Amniotic epithelial cell (primary cell): Measurements from ENCODE around the gene LPIN1.

ENCODE experiments used
- DNase-seq: peaks from one replicate; pipeline ENCODE4 v3.0.0-alpha.2; 2010; ENCODE audit warnings: low read depth

LPIN1 gene

DNA sequence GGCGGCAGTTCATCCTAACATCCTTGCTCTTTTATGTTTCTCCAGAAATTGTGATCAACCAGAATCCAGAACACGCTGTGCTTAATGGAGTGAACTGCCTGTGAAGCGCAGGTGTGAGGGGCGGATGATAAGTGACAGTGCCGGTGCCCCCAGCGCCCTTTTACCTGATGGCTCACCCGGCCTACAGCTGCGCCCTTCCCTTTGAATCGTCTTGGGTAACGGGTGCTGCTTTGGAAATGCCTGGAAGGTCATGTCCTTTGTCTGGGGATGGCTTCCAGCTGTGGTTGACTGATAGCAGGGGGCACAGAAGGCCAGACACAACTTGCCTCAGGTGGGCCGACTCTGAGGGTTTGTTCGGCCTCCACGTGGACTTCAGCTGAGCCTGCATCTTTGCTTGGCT is 119.4 kb downstream of the LPIN1 start:
- DNase-seq: no peak

DNA sequence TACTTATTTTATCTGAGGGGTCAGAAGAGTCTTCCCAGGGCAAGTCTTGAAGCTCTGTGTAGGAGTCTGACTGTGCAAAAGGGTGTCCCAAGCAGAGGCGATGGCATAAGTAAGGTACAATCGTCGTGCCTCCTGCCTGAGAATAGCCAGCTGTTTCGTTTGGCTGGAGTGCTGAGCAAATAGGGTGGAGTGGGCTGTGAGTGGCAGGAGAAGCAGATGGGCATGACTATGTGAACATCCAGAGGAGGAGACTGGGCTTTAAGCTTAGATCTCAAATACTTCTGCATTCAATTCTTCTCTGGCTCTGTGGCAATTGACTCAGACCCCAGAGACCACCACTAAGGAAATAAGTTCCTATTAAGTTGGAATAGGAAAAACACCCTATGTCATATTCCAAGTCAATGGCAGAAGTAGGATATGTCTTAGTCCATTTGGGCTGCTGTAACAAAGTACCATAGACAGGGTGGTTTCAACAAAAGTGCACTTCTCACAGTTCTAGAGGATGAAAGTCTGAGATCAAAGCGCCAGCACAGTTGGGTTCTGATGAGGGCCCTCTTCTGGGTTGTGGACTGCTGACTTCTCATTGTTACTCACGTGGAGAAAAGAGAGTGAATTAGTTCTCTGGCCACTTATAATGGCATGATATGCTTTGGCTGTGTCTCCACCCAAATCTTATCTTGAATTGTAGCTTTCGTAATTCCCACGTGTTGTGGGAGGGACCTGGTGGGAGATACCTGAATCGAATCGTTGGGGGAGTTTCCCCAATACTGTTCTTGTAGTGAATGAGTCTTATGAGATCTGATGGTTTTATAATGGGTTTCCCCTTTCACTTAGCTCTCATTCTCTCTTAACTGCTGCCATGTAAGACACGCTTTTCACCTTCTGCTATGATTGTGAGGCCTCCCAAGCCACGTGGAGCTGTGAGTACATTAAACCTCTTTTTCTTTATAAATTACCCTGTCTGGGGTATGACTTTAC is 120.2 kb downstream of the LPIN1 start:
- no peak for DNase-seq

DNA sequence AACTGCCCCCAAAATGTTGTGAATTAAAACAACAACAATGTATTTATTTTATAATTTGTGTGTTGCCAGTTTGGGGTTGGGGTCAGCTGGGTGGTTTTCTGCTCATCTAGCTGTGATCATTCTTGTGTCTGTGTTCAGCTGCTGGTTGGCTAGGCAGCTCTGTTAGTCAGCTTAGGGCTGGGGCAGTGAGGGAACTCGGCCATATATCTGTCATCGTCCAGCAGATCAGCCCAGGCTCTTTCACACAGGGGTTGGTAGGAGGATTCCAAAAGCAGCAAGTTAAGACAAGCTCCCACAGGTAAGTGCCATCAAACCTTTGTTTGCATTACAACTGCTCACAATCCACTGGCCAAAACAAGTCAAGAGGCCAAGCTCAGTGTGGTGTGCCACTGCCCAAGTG is 121.5 kb downstream of the LPIN1 start:
- no peak for DNase-seq

DNA sequence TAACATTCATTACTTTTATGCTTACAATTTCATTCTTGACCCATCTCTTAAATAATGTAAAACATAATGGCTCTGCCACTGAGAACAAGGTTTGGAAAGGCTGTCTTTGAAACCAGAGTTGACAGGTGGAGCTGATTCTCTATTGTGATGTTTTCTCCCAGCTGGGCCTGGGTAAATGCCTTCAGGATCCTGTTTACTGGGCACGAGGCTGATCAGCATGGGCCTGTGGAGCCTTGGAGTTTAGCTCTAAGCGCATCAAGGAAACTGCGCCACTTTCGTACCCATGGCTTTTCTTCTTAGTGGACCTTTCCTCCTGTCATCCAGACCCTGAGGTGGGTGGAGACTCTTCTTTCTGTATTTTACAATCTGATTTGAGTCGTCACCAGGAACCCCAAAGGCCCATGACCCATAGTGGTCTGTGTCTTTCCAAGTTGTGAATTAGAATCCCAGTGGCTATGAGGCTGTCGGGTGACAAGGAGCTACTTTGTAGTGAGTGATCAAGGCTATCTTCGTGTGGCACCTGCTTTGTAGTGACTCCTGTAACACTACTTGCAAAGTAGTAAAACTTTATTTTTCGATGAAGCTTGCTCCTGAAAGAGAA is 123.1 kb downstream of the LPIN1 start:
- DNase-seq: no peak

DNA sequence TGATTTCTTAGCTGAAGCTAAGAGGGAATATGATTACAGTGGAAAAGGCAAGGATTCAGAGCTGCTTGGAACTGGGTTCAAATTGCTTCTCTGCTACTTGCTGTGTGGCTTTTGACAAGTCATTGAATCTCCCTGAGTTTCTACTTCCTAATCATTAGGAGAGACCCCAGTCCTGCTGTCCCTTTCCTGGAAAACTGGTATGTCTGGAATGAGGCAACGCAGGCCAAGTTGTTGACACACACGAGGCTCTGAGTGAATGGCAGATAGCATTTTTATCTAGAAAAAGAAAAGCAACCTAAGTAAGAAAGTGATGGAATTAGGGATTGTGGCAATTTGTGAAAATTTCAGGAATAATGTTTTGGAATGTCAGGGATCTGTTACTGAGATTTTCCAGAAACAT is 123.6 kb downstream of the LPIN1 start:
- DNase-seq: no peak

DNA sequence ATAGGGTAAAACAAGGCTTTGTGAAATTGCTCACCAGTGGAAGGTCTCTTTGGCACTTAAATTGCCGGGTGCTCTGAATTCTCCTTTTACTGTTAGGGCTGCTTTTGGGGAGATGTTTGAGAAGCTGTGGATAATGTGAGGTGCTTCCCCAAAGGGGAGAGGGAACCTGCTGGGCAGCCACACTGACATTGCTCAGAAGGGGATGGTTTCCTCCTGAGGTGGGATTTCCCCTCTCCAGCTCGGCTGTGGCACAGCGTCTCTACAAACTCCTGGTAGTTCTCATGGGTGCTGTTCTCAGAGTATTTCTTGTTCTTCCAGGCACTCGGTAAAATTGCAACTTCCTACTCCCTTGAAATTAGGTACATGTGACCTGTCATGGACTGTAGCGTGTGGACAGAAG is 124.2 kb downstream of the LPIN1 start:
- no peak for DNase-seq

DNA sequence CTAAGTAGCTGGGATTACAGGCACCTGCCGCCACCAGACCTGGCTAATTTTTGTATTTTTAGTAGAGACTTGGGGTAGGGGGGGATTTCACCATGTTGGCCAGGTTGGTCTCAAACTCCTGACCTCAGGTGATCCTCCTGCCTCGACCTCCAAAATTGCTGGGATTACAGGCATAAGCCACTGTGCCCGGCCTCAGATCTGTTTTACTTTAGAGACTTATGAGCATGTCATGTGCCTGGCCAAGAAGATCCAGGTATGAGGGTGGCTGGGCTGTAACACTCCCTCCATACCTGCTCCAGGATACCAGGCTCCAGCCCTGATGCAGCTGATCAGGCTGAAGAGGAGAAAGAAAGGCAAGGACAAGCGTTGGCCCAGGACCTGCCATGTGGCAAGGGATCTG is 125.0 kb downstream of the LPIN1 start:
- DNase-seq: no peak

DNA sequence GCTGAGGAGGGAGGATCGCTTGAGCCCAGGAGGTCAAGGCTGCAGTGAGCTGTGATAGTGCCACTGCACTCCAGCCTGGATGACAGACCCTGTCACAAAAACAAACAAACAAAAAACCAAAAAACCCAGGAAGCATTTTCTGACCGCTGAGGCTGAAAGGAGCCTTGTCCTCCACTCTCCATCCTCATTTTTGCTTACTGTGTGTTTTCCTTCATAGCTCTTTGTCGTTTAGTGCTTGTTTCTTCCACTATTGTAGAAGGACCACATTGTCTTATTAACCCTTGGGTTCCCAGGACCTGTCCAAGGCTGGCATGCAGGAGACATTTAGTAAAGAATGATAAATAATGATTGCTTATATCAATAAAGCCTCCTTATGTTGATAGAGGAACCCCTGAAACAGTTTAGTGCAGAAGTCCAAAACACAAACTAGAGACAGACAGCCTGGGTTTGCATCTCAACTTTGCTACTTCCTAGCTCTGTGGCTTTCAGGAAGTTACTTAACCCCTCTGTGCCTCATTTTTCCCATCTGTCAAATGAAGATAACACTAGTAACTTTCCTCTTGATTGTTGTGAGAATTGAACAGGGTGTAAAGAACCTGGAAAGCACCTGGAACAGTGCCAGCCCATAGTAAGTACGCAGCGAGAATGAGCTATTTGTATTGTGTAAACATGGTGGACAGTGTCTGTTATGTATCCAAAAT is 126.0 kb downstream of the LPIN1 start:
- DNase-seq: peak; percentile 20

DNA sequence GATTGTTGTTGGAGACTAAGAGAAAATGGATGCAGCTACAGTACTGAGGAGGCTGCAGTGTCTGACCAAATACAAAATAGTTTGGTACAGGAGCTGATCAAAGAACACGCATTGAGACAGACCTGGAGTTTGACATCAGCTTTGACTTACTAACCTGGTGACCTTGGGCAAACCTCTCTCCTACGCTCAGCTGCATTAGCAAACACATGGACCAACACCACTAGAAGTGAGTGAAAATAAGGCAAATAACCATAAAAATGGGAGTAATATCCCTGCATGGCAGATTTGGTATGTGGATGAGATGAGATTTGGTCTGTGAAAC is 126.5 kb downstream of the LPIN1 start:
- no peak for DNase-seq

DNA sequence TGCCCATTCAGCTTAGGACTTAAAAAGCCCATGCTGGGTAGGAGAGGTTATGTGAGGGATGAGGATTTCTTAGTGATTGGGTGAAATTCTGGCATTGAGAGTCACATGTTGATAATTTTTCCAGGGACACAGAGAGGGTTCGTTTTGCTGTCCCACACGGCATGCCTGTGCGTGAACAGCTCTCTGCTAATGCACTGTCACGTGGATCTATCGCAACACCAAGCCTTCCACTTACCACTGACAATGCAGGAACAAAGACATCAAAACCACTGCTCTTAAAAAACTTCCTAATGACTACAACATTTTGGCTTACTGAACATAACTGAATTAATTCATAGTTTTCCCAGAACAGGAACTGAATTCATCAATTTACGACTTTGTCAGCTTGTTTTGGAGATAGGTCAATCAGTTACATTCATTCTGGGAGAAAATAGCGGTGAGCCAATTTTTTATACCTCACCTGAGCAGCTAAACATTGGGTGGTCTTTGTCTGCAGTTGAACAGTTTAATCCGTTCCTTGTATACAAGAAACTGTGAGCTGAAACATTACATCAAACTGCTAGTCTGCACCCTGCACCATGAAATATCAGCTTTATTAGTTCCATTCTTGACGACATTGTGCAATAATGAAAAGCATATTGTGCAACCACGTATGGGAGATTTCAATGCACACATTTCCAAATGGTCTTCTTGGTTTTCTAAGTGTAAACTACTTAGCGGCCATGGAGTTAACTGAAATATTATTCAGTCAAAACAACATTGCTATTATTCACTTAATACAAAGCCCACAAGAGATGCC is 127.1 kb downstream of the LPIN1 start:
- DNase-seq: peak; percentile 52

DNA sequence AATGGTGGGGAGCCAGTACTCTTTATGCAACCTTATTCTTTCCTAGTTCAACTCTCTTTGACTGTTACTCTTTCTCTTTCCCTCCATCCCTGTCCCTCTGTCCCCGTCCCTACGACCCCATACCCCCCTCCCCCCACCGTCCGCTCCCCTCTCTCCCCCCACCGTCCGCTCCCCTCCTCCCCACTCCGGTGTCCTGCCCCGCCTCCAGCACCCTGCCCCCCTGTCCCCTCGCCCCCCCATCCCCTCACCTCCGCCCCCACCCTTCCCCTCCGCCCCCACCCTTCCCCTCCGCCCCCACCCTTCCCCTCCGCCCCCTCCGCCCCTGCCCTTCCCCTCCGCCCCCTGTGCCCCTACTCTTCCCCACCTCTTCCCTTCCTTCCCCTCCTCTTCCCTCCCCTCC is 128.4 kb downstream of the LPIN1 start:
- DNase-seq: no peak

DNA sequence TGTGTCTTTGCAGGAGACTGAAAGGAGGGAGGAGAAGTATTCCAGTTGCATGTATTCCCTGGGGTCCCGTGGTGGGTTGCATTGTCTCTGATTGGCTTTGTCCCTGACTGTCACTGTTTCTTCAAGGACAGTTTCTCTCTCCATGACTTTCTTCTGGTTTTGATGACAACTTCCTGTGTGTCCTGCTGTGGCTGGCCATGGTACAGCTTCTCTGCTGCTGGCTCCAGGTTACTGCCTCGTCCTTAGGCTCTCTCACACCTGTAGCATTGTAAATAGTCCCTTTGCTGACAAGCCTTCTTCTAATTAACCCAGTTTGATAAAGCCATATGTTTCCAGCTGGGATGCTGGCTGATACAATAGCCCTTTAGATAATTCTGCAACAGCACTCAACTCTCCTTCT is 129.0 kb downstream of the LPIN1 start:
- DNase-seq: no peak

DNA sequence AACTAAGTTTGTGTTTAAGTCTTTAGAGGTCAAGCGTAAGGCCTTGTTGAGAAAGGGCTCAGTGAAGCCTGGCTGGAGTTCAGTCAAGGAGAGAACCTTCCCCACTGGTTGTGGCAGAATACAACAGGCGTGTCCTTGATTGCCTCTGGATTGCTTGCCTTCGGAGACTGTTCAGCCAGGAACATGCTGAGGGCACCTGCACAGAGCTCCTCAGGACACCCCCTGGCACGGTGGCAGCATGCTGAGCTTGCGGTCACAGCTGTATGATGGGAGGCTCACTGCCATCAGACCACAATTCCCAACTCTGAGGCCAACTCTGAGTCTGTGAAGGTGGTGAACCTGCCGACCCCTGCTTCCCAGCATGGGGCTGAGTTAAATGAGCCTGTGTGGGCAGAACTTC is 130.0 kb downstream of the LPIN1 start:
- DNase-seq: no peak

DNA sequence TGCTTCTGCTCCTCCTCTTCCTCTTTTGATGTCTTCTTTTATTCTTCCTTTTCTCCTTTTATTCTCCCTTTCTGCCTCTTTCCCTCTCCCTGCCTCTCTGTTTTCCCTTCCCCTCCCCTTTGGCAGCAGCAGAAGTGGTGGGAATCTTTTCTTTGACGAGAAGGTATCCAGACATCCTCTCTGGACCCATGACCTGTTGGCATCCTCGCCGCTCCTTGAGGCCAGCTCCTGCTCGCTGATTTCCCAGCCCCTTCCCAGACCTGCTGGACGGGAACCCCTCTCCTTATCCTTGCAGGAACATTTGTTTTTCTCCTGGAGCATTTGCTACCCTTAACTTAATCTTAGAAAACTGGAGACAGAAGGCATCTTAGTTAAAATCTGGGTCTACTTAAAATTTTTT is 130.5 kb downstream of the LPIN1 start:
- no peak for DNase-seq
